IPS-15b (cell line): Measurements from ENCODE around the gene RBM4B.

ENCODE experiments used
- H3K27me3 ChIP-seq: one replicate; pipeline ENCODE4 v1.6.1; 2013; ENCODE audit warnings: low read length; ENCODE audit not compliant: control insufficient read depth, insufficient read depth
- H3K36me3 ChIP-seq: one replicate; pipeline ENCODE4 v1.6.1; 2013; ENCODE audit warnings: low read length; ENCODE audit not compliant: control insufficient read depth, insufficient read depth
- H3K4me1 ChIP-seq: one replicate; pipeline ENCODE4 v1.6.1; 2013; ENCODE audit warnings: mild to moderate bottlenecking, low read length; ENCODE audit not compliant: control insufficient read depth, insufficient read depth
- H3K4me3 ChIP-seq: one replicate; pipeline ENCODE4 v1.5.1; 2013; ENCODE audit warnings: low read depth, low read length
- H3K9ac ChIP-seq: one replicate; pipeline ENCODE4 v1.6.1; 2013; ENCODE audit warnings: low read depth, mild to moderate bottlenecking, low read length
- H3K9me3 ChIP-seq: one replicate; pipeline ENCODE4 v1.6.1; 2013; ENCODE audit warnings: mild to moderate bottlenecking, low read length; ENCODE audit not compliant: control insufficient read depth, insufficient read depth

The RBM4B gene

DNA sequence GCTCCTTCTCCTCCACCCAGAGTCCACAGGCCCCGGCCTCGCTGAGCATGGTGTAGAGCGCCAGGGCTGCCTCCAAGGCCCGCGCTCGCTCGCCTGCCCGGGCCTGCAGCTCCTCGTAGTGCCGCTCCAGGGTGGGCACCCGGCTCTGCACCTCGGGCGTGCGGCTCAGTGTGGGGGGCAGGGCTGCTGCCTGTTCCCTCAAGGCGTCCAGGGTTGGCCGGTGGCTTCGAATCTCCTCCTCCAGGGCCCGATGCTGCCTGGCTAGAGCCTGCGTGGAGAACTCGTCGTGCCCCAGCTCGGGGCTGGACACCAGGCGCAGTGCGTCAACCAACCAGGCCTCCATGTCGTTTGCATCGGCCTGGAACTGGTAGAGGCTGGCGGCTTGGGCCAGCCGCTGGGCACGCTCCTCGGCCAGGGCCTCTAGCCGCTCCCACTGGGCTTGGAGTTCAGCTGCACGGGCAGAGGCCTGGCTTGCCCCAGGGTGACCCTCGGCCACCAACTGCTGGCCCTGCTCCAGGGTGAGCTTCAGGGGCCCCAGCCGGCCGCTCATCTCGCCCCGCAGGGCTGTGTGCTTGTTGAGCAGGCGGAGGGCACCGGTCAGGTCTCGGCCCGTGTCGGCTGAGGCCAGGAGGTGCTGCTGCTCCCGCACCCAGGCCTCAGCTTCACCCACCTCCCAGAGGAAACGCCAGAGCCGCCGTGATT, 27.1 kb upstream of the RBM4B start:
- H3K9me3 ChIP-seq = no peaks in the 10 kb centered on the region
- no peaks in the 10 kb centered on the region for H3K4me1 ChIP-seq
- H3K27me3 ChIP-seq = no peaks in the 10 kb centered on the region
- peaks cover 41% of the 10 kb centered on the region for H3K36me3 ChIP-seq
- H3K9ac ChIP-seq = no peak overlapping the region
- H3K4me3 ChIP-seq = no peak overlapping the region

DNA sequence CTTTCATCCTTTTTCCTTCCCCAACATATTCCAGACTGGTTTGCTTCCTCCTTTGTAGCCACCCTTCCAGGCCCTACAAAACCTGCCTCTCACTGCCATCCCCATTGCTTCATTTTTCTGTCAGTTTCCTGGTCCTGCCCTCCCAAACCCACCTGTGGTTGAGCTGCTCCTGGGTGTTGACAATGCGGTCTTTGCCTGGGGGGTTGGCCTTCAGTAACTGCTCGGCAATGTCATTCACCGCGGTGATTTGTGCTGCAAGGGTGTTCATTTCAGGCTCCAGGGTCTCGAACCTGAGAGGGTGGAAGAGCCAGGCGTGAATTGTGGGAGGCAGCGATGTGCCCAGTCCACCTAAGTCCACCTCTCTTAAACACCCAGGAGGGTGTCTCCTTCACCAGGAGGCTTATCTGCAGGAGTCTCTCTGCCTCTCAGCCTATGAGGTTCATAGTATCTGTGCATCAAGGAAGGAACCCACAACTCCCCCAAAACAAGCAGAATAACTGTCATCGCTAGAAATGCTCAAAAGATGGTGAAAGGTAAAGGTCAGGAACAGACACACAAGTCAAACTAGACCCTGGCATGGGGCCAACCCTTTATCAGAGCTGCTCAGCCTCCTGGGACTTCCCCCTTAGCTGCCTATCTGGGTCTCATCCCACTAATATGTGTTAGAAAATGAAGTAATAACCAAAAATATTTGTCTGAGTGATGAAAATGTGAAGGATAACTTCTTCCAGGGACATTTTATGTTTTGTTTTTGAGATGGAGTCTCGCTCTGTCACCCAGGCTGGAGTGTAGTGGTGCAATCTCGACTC, 23.9 kb upstream of the RBM4B start:
- H3K36me3 ChIP-seq = peaks cover 42% of the 10 kb centered on the region
- no peaks in the 10 kb centered on the region for H3K4me1 ChIP-seq
- no peak overlapping the region for H3K9ac ChIP-seq
- no peaks in the 10 kb centered on the region for H3K27me3 ChIP-seq
- no peaks in the 10 kb centered on the region for H3K9me3 ChIP-seq
- H3K4me3 ChIP-seq = no peak overlapping the region

DNA sequence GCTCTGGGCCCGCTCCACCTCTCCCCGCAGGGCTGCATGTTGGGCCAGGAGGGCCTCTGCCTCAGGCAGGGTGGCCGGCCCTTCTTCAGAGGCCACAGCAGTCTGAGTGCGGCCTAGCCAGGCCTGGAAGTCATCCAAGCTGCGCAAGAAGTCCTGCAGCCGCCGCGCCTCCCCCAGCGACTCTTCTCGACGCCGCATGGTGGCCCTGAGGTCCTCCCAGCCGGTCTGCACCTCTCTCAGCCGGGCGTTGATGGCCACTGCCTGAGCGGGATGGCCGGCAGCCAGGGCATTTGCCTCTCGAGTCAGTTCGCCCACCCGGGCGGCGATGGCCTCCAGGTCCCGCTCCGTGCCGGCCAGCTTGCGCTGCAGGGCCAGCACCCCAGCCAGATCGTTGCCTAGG, 23.1 kb upstream of the RBM4B start:
- Histone ChIP-seq H3K9ac (no peak overlapping the region), H3K27me3 (no peaks in the 10 kb centered on the region), H3K36me3 (peaks cover 46% of the 10 kb centered on the region), H3K9me3 (no peaks in the 10 kb centered on the region), H3K4me3 (no peak overlapping the region), H3K4me1 (no peaks in the 10 kb centered on the region)

DNA sequence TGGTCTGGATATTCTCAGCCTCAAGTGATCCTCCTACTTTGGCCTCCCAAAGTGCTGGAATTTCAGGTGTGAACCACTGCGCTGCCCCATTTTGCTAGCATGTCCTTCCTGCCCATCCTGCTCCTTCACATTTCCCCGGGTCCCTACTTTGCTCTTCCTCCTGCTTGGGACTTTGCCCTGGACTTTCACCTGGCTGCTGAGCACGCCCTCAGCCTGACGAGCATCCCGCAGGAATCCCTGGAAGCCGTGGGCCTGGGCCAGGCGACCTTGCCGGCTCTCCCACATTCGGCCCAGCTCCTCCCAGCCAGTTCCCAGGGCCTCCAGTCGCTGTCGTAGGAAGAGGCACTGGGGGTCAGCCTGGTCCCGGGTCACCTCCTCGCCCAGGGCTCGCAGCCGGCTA, 22.6 kb upstream of the RBM4B start:
- Histone ChIP-seq H3K27me3 (no peaks in the 10 kb centered on the region), H3K4me1 (no peaks in the 10 kb centered on the region), H3K9me3 (no peaks in the 10 kb centered on the region), H3K4me3 (no peak overlapping the region), H3K36me3 (peaks cover 43% of the 10 kb centered on the region), H3K9ac (no peak overlapping the region)

DNA sequence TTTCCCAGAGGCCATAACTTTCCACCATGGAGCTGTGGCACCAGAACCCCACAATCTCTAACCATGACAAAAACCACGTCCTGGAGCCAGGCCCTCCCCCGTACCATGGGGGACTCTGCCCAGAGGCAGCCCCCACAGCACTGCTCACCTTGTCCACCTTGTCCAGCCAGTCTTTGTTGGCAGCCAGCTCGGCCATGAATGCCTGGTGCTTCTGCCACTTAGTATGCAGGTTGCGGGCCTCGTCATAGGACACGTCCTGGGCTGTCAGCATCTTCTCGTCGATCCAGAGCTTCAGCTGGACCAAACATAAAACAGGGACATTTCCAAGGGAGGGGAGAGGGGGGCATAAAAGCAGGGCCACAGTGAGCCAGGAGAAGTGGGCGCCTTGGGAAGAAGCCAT, 20.8 kb upstream of the RBM4B start:
- Histone ChIP-seq H3K4me3 (no peak overlapping the region), H3K36me3 (peaks cover 44% of the 10 kb centered on the region), H3K4me1 (no peaks in the 10 kb centered on the region), H3K27me3 (no peaks in the 10 kb centered on the region), H3K9me3 (no peaks in the 10 kb centered on the region), H3K9ac (no peak overlapping the region)

DNA sequence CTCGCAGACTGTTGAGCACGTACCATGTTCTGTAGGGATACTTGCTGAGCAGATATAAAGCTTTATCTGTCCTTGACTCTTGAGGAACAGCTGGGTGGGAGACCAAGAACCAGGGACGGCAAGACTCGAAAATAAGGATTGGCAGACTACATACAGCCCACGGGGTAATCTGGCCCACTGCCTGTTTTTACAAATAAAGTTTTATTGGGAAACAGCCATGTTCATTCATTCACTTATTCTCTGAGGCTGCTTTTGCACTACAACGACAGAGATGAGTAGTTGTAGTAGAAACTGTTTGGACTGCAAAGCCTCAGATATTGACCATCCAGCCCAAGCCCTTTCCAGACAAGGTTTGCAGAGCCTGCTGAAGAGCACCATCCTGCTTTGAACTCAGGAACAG, 20.3 kb upstream of the RBM4B start:
- Histone ChIP-seq H3K9ac (no peak overlapping the region), H3K9me3 (no peaks in the 10 kb centered on the region), H3K4me1 (no peaks in the 10 kb centered on the region), H3K4me3 (no peak overlapping the region), H3K27me3 (no peaks in the 10 kb centered on the region), H3K36me3 (peaks cover 47% of the 10 kb centered on the region)

DNA sequence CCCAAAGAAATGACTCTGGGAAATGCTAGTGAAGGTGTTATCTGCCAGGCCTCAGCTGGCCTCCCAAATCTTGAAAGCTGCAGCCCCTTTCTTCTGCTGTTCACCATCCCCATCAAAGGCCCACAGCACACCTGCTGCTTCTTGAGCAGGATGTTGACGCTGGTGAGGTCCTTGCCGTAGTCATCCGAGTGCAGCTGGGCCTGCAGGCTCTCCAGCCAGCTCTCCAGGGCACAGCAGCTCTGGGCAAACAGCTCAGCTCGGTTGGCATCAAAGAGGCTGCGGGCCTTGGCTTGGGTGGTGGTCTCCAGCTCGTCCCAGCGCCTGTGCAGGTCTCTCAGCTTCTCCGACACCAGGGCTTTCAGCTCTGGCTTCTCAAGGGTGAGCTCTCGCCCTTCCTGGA, 18.5 kb upstream of the RBM4B start:
- Histone ChIP-seq H3K4me3 (no peak overlapping the region), H3K9me3 (no peaks in the 10 kb centered on the region), H3K36me3 (peaks cover 58% of the 10 kb centered on the region), H3K9ac (no peak overlapping the region), H3K27me3 (no peaks in the 10 kb centered on the region), H3K4me1 (no peaks in the 10 kb centered on the region)

DNA sequence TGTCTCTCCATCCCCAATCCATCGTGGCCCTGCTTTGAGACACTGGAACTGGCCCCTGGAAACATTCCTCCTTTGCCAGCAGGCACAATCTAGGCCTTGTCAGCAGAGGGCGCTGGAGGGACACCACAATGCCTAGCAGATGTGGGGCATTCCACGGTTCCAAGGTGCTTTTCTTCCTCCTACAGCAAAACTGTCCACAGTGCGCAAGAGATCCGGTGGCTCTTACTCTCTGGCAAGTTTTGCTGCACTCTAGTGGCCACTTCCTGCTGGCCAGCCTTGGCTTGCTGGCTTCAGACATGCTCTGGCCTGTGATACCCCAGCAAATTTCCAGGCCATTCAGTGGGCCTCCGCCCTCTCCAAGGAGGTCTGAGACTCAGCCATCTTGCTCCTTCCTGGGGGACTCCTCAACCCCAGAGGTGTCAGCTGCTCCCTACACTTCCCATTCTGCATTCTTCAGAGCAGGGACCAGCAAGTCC, 17.1 kb upstream of the RBM4B start:
- Histone ChIP-seq H3K9ac (no peak overlapping the region), H3K4me1 (no peaks in the 10 kb centered on the region), H3K9me3 (no peaks in the 10 kb centered on the region), H3K27me3 (no peaks in the 10 kb centered on the region), H3K36me3 (peaks cover 49% of the 10 kb centered on the region), H3K4me3 (no peak overlapping the region)

DNA sequence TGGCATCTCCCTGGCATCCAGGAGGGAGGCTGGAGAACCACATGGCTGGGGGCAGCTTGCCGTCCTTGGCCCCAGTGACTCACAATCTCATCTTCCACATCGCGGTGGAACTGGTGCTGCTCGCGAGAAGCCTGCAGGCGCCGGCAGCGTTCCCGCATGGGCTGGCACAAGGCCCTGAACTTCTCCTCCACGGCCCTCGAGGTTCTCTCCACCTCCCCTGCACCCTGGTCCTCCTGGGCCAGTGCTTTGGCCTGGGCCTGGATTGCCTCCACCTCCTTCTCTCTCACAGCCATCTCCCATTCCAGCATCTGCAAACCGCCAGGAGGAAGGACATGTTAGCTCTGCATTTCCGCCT, 16.3 kb upstream of the RBM4B start:
- H3K36me3 ChIP-seq = peaks cover 46% of the 10 kb centered on the region
- no peaks in the 10 kb centered on the region for H3K4me1 ChIP-seq
- H3K27me3 ChIP-seq = no peaks in the 10 kb centered on the region
- no peak overlapping the region for H3K9ac ChIP-seq
- no peak overlapping the region for H3K4me3 ChIP-seq
- no peaks in the 10 kb centered on the region for H3K9me3 ChIP-seq

DNA sequence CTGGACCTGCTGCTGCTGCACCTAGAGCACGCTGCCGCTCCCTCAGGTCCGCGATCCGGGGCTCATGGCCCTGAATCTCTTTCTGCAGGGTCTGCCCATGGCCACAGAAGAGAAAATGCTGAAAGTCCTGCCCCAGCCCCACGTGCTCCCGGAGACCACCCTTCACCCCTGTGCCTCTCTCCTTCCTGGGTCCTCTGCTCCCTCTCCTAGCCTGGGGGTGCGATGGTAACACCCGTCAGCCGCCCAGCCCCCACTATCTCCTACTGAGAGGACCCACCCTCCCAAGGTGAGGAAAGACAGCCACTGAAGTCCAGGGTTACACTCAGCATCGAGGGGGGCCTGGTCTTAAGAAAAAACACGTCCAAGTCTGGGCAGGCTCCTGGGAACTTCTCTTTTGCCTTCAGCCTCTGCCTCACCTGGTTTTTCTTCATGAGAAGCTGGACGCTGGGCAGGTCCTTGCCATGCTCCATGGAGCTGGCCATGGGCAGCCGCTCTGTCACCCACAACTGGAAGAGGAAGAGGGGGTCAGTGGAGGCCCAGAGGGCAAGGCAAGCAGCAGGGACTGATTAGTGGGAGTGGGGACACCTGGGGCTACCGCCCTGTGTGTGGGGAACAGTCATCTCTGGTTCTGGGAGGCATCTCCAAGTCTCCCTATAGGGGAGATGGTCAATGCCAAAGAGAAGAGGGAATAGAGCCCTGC, 15.8 kb upstream of the RBM4B start:
- Histone ChIP-seq H3K36me3 (peaks cover 46% of the 10 kb centered on the region), H3K4me3 (no peak overlapping the region)

DNA sequence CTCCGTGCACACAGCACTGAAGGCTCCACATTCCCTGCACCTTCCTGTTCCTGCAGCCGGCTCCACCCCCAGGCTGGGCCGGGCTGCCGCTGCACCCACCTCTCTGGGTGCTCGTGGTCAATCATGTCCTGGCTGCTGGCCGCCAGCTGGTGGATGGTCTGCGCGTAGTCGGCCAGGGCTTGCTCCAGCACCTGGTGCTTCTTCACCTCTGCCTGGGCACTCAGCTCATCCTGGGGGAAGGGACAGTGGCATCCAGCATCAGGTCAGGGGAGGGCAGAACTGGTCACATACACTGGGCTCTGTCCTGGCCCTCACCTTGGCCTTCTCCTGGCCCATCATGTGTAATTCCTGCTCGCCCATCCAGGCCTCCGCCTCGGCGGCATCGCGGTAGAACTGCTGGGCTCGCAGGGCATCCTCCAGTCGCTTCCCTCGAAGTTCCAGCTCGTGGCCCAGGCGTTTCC, 15.2 kb upstream of the RBM4B start:
- Histone ChIP-seq H3K36me3 (peaks cover 46% of the 10 kb centered on the region), H3K27me3 (no peaks in the 10 kb centered on the region), H3K9me3 (no peaks in the 10 kb centered on the region), H3K4me3 (no peak overlapping the region), H3K4me1 (no peaks in the 10 kb centered on the region), H3K9ac (no peak overlapping the region)

More for the DNA sequence above, 15.8 kb upstream of the RBM4B start:
- Histone ChIP-seq H3K27me3 (no peaks in the 10 kb centered on the region), H3K4me1 (no peaks in the 10 kb centered on the region), H3K9ac (no peak overlapping the region), H3K9me3 (no peaks in the 10 kb centered on the region)
